ENCODE results near the gene LMX1B.

The LMX1B gene

DNA sequence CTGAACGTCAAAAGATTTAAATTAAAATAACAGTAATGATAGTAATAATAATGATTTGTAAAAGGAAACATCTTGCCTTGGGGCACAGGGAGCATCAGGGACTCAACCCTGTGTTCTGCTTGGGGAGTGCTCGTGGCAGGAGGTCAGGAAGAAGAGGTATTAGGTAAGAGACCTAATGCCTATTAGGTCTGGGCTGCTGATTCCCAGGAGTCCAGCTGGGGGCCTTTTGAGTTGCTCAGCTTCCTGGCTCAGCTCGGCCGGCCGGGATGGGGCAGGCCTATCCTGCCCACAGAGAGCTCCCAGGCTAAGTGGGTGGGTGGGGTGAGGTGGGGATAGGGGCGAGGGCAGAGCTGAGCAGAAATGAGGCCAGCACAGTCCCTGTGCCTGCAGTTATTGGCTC lies 17.5 kb downstream of the LMX1B start:
- TF ChIP-seq ZNF792 (tag by site-specific recombination; IDR thresholded peaks at IDR 0.05) (no peak), ZNF214 (tag by site-specific recombination; IDR thresholded peaks at IDR 0.05; ENCODE audit: borderline replicate concordance) (no peak), RBAK (tag by site-specific recombination; IDR thresholded peaks at IDR 0.05) (no peak), ZNF133 (tag by site-specific recombination; IDR thresholded peaks at IDR 0.05) (no peak), ZBTB17 (tag by site-specific recombination; IDR thresholded peaks at IDR 0.05) (no peak), ZNF624 (tag by site-specific recombination; IDR thresholded peaks at IDR 0.05) (no peak), GLI2 (tag by site-specific recombination; IDR thresholded peaks at IDR 0.05; ENCODE audit: borderline replicate concordance, low read depth) (no peak), ZNF830 (tag by site-specific recombination; IDR thresholded peaks at IDR 0.05; ENCODE audit: low read depth) (no peak), ZNF555 (tag by site-specific recombination; conservative IDR thresholded peaks at IDR 0.05) (no peak), ZBTB21 (tag by site-specific recombination; IDR thresholded peaks at IDR 0.05) (no peak), ZNF302 (tag by site-specific recombination; IDR thresholded peaks at IDR 0.05; ENCODE audit: low read depth) (no peak), ZNF654 (tag by site-specific recombination; IDR thresholded peaks at IDR 0.05; ENCODE audit: low read depth) (no peak), ZEB2 (tag by site-specific recombination; IDR thresholded peaks at IDR 0.05) (no peak), ZNF211 (tag by site-specific recombination; IDR thresholded peaks at IDR 0.05; ENCODE audit: low read depth) (no peak)
- TF ChIP-seq, protein P1, sequence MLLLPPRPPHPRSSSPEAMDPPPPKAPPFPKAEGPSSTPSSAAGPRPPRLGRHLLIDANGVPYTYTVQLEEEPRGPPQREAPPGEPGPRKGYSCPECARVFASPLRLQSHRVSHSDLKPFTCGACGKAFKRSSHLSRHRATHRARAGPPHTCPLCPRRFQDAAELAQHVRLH (tag by site-specific recombination; IDR thresholded peaks at IDR 0.05) = no peak
- TF ChIP-seq, protein P2, sequence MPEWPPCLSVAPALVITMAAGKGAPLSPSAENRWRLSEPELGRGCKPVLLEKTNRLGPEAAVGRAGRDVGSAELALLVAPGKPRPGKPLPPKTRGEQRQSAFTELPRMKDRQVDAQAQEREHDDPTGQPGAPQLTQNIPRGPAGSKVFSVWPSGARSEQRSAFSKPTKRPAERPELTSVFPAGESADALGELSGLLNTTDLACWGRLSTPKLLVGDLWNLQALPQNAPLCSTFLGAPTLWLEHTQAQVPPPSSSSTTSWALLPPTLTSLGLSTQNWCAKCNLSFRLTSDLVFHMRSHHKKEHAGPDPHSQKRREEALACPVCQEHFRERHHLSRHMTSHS (tag by site-specific recombination; IDR thresholded peaks at IDR 0.05) = no peak
- no peak overlapping the region for H3K27ac ChIP-seq (ENCODE audit: extremely low read depth, low read depth, low read length)
- H3K36me3 ChIP-seq (ENCODE audit: control insufficient read depth in 2 of 2, insufficient read depth in 1 of 2, low read length in 2 of 2) = peaks cover 0 to 6% of the 10 kb centered on the region in 2 experiments; a peak in 1 of 3 replicates
- H3K4me3 ChIP-seq (ENCODE audit: low read depth, low read length) = no peak overlapping the region
- no peaks in the 10 kb centered on the region for H3K9me3 ChIP-seq (ENCODE audit: control insufficient read depth, insufficient read depth, low read depth, low read length)
- ChIA-PET CTCF (interaction anchor here (1.0 kb wide), 1 partner anchor 60 kb away, joined by 4 read pairs; no protein-coding TSS in a partner anchor), POLR2A (no interaction called here)
- H3K4me1 ChIP-seq (ENCODE audit: control insufficient read depth, insufficient read depth, low read length) = no peaks in the 10 kb centered on the region

DNA sequence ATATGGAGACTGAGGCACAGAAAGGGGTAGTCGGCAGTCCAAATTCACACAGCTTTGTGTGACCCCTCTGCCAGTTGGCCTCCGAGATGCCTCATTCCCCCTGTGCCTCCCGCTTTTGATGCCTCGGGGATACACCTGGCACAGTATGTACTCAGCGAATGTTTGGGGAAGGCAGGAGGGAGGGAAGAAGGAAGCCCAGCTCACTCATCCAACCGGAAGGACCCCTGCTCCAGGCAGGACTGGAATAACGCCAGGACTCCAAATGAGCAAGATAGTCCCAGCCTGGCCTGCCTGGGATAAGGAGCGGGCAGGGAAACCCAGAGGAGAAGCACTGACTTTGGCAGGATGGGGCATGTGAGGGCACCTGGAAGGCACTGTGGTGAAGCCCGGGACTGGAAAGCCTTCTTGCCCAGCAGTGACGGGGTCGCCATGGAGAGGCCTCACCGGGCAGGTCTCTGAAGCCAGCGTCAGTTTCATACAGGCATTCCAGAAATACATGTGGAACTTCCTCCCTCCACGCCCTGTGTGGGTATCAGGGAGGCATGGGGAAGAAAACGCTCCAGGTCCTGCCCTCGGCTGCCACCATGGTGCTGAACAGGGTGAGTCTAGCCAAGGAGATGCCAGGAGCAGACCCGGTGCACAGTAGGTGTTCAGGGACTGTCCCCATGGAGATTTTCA lies 20.3 kb downstream of the LMX1B start:
- TF ChIP-seq KLF7 (tag by site-specific recombination; IDR thresholded peaks at IDR 0.05; ENCODE audit: borderline replicate concordance) (no peak), ZNF112 (tag by site-specific recombination; IDR thresholded peaks at IDR 0.05) (no peak), HOXD13 (CRISPR knock-in tag; IDR thresholded peaks at IDR 0.05; ENCODE audit: borderline replicate concordance) (no peak), ZNF2 (tag by site-specific recombination; IDR thresholded peaks at IDR 0.05) (no peak), SETDB1 (IDR thresholded peaks at IDR 0.05; ENCODE audit: insufficient read length, low read length) (no peak), ZNF311 (tag by site-specific recombination; IDR thresholded peaks at IDR 0.05; ENCODE audit: borderline replicate concordance) (no peak), ZEB2 (tag by site-specific recombination; IDR thresholded peaks at IDR 0.05) (no peak), ZNF248 (tag by site-specific recombination; IDR thresholded peaks at IDR 0.05) (no peak), SP7 (tag by site-specific recombination; IDR thresholded peaks at IDR 0.05) (no peak), ZNF521 (tag by site-specific recombination; IDR thresholded peaks at IDR 0.05) (no peak), ZBTB7A (tag by site-specific recombination; IDR thresholded peaks at IDR 0.05; ENCODE audit: low read depth) (no peak), OVOL3 (tag by site-specific recombination; IDR thresholded peaks at IDR 0.05) (no peak)
- TF ChIP-seq, protein P3, sequence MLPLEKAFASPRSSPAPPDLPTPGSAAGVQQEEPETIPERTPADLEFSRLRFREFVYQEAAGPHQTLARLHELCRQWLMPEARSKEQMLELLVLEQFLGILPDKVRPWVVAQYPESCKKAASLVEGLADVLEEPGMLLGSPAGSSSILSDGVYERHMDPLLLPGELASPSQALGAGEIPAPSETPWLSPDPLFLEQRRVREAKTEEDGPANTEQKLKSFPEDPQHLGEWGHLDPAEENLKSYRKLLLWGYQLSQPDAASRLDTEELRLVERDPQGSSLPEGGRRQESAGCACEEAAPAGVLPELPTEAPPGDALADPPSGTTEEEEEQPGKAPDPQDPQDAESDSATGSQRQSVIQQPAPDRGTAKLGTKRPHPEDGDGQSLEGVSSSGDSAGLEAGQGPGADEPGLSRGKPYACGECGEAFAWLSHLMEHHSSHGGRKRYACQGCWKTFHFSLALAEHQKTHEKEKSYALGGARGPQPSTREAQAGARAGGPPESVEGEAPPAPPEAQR (tag by site-specific recombination; IDR thresholded peaks at IDR 0.05) = no peak
- TF ChIP-seq, protein P4, sequence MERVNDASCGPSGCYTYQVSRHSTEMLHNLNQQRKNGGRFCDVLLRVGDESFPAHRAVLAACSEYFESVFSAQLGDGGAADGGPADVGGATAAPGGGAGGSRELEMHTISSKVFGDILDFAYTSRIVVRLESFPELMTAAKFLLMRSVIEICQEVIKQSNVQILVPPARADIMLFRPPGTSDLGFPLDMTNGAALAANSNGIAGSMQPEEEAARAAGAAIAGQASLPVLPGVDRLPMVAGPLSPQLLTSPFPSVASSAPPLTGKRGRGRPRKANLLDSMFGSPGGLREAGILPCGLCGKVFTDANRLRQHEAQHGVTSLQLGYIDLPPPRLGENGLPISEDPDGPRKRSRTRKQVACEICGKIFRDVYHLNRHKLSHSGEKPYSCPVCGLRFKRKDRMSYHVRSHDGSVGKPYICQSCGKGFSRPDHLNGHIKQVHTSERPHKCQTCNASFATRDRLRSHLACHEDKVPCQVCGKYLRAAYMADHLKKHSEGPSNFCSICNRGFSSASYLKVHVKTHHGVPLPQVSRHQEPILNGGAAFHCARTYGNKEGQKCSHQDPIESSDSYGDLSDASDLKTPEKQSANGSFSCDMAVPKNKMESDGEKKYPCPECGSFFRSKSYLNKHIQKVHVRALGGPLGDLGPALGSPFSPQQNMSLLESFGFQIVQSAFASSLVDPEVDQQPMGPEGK (tag by site-specific recombination; IDR thresholded peaks at IDR 0.05) = no peak
- no peak overlapping the region for H3K27ac ChIP-seq (ENCODE audit: extremely low read depth, low read depth, low read length)
- H3K36me3 ChIP-seq (ENCODE audit: control insufficient read depth in 2 of 2, insufficient read depth in 1 of 2, low read length in 2 of 2) = peaks cover 0 to 6% of the 10 kb centered on the region in 2 experiments; a peak in 1 of 3 replicates
- H3K4me3 ChIP-seq (ENCODE audit: low read depth, low read length) = no peak overlapping the region
- ChIA-PET POLR2A (no interaction called here), CTCF (interaction anchor here (1.3 to 1.9 kb wide), 3 partner anchors 23 to 135 kb away, joined by 3 to 10 read pairs (median 4); no protein-coding TSS in a partner anchor)
- H3K9me3 ChIP-seq (ENCODE audit: control insufficient read depth, insufficient read depth, low read depth, low read length) = no peaks in the 10 kb centered on the region
- no peaks in the 10 kb centered on the region for H3K4me1 ChIP-seq (ENCODE audit: control insufficient read depth, insufficient read depth, low read length)

Measured in HEK293 (cell line).